ENCODE data around the gene IPO9. TPM values are rescaled to one million over a fixed set of nuclear protein-coding genes. Genes with fewer than 3 reads are reported as not detected.

The IPO9 gene
- total and polyA plus RNA-seq, 2 donors from 2014 or later: 21.6 to 39.7 TPM

DNA sequence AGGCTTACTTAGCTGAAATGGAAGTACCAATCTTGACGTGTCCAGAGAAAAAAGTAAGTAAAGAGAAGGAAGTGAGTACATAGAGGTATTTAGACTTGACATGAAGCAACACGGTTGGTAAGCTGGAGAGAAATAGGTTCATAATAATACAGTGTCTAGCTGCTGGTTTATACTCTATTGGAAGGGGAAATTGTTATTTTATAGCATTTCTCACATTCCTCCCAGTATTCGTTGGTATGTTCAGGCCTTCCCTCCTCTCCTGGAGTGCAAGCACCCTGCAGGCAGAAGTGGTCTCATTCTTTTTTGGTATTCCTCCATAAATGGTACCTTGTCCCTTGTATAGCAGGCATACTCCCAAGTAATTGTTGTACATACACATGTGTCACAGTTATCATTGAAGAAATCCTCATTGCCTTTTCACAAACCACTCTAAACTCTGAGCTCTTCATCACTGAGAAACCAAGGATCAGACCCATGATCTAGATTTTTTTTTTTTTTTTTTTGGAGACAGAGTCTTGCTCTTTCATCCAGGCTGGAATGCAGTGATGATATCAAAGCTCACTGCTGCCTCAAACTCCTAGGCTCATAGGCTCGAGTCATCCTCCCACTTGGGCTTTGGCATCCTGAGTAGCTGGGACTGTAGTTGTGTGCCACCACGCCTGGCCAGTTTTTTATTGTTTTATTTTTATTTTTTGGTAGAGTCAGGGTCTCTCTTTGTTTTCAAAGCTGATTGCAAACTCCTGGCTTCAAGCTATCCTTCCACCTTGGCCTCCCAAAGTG, 9.8 kb upstream of the IPO9 start:
- Histone ChIP-seq H3K4me1 (ENCODE audit: control insufficient read depth in 2 of 3, insufficient read depth in 2 of 3, low read depth in 1 of 3, low read length in 3 of 3) (no peaks in the 10 kb centered on the region), H3K4me3 (ENCODE audit: low read length in 3 of 3) (no peak overlapping the region), H3K27ac (ENCODE audit: low read depth in 2 of 2, low read length in 2 of 2) (no peak overlapping the region), H3K9me3 (ENCODE audit: control insufficient read depth in 2 of 3, insufficient read depth in 1 of 3, low read length in 3 of 3) (no peaks in the 10 kb centered on the region), H3K36me3 (ENCODE audit: control insufficient read depth in 2 of 3, insufficient read depth in 3 of 3, low read length in 3 of 3) (peaks cover 0 to 6% (median 6%) of the 10 kb centered on the region in 3 donors), H3K27me3 (ENCODE audit: control insufficient read depth, insufficient read depth, low read length) (no peaks in the 10 kb centered on the region), H3K9ac (ENCODE audit: low read length in 3 of 3) (no peak overlapping the region)
- intact Hi-C loops (cut with DNase I): no loop called here
- TF ChIP-seq, protein P1, sequence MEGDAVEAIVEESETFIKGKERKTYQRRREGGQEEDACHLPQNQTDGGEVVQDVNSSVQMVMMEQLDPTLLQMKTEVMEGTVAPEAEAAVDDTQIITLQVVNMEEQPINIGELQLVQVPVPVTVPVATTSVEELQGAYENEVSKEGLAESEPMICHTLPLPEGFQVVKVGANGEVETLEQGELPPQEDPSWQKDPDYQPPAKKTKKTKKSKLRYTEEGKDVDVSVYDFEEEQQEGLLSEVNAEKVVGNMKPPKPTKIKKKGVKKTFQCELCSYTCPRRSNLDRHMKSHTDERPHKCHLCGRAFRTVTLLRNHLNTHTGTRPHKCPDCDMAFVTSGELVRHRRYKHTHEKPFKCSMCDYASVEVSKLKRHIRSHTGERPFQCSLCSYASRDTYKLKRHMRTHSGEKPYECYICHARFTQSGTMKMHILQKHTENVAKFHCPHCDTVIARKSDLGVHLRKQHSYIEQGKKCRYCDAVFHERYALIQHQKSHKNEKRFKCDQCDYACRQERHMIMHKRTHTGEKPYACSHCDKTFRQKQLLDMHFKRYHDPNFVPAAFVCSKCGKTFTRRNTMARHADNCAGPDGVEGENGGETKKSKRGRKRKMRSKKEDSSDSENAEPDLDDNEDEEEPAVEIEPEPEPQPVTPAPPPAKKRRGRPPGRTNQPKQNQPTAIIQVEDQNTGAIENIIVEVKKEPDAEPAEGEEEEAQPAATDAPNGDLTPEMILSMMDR (IDR thresholded peaks at IDR 0.05; ENCODE audit: borderline replicate concordance, extremely low read depth, insufficient read depth): no peak
- DNase-seq (no peak), FAIRE-seq (no peak)

DNA sequence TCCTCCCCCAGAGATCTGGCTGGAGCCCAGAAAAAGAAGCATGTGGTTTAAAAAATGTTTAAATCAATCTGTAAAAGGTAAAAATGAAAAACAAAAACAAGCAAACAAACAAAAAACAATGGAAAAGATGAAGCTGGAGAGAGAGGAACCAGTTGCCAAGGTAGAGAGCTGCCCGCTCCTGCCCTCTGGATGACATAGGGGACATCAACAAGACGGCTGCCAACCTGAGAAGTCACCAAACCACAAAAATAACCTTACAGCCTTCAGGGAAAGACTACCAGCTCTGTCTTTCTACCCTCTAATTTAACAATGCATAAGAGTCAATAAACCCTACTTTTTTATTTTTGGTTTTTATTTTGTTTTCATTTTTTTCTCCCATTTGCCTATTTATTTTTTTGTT, 8.5 kb upstream of the IPO9 start:
- Histone ChIP-seq H3K4me1 (ENCODE audit: control insufficient read depth in 2 of 3, insufficient read depth in 2 of 3, low read depth in 1 of 3, low read length in 3 of 3) (no peaks in the 10 kb centered on the region), H3K9me3 (ENCODE audit: control insufficient read depth in 2 of 3, insufficient read depth in 1 of 3, low read length in 3 of 3) (no peaks in the 10 kb centered on the region), H3K27me3 (ENCODE audit: control insufficient read depth, insufficient read depth, low read length) (no peaks in the 10 kb centered on the region), H3K27ac (ENCODE audit: low read depth in 2 of 2, low read length in 2 of 2) (no peak overlapping the region), H3K9ac (ENCODE audit: low read length in 3 of 3) (no peak overlapping the region), H3K36me3 (ENCODE audit: control insufficient read depth in 2 of 3, insufficient read depth in 3 of 3, low read length in 3 of 3) (peaks cover 0 to 6% (median 6%) of the 10 kb centered on the region in 3 donors), H3K4me3 (ENCODE audit: low read length in 3 of 3) (no peak overlapping the region)
- intact Hi-C loops (cut with DNase I): no loop called here
- FAIRE-seq (no peak), DNase-seq (no peak)
- TF ChIP-seq, protein P1 (IDR thresholded peaks at IDR 0.05; ENCODE audit: borderline replicate concordance, extremely low read depth, insufficient read depth): no peak

DNA sequence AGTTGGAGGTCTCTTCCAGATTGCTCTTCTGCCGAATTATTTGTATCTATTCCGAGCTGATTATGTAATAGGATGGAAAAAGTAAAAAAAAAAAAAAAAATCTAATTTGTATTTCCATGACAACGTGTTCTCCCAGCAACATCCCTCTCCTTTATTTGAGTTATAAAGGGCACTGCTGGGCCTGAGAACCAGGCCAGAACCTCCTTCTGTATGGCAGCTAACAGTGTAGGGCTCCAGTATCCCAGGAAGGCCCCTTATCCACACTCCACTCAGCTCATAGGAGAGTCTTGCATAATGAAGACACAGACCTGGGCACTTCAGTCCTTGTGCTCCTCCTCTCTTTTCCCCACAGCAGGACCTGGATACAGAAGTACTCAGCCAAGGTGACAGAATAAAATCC, 3.7 kb upstream of the IPO9 start:
- no peak overlapping the region for H3K4me3 ChIP-seq (ENCODE audit: low read length in 3 of 3)
- H3K9me3 ChIP-seq (ENCODE audit: control insufficient read depth in 2 of 3, insufficient read depth in 1 of 3, low read length in 3 of 3): no peaks in the 10 kb centered on the region
- TF ChIP-seq, protein P1 (IDR thresholded peaks at IDR 0.05; ENCODE audit: borderline replicate concordance, extremely low read depth, insufficient read depth): no peak
- DNase-seq: no peak
- no peak overlapping the region for H3K9ac ChIP-seq (ENCODE audit: low read length in 3 of 3)
- peaks cover 0 to 4% (median 3%) of the 10 kb centered on the region in 3 donors for H3K4me1 ChIP-seq (ENCODE audit: control insufficient read depth in 2 of 3, insufficient read depth in 2 of 3, low read depth in 1 of 3, low read length in 3 of 3)
- intact Hi-C loops (cut with DNase I): no loop called here
- no peaks in the 10 kb centered on the region for H3K36me3 ChIP-seq (ENCODE audit: control insufficient read depth in 2 of 3, insufficient read depth in 3 of 3, low read length in 3 of 3)
- no peaks in the 10 kb centered on the region for H3K27me3 ChIP-seq (ENCODE audit: control insufficient read depth, insufficient read depth, low read length)
- FAIRE-seq: no peak
- H3K27ac ChIP-seq (ENCODE audit: low read depth in 2 of 2, low read length in 2 of 2): no peak overlapping the region
